Forelimb muscle (tissue), 1 donor: ENCODE data around the gene GPR183. TPM values are rescaled to one million over a fixed set of nuclear protein-coding genes. Genes with fewer than 3 reads are reported as not detected.

Source experiments
- DNase-seq: peaks from one replicate; pipeline ENCODE4 v3.0.0-alpha.2; 2013; ENCODE audit warnings: low read depth
- polyA plus RNA-seq: library from polyadenylated mRNA; unstranded; fragments of 120-200 nt; gene quantifications from one replicate; pipeline ENCODE4 v1.2.1, GENCODE V29; 2013; ENCODE audit not compliant: insufficient read length

The GPR183 gene
- polyA plus RNA-seq, 1 donor: 3.2 TPM

- no peak for DNase-seq
These were observed 32.7 kb upstream of the GPR183 start for GRCh38 chr13:99339736-99340397.

GRCh38 chr13:99339230-99339721 lies 32.1 kb upstream of the GPR183 start:
- no peak for DNase-seq

- DNase-seq: no peak
These were observed 28.4 kb upstream of the GPR183 start for GRCh38 chr13:99335603-99336002.

GRCh38 chr13:99335087-99335486 lies 27.9 kb upstream of the GPR183 start:
- DNase-seq: no peak

DNA sequence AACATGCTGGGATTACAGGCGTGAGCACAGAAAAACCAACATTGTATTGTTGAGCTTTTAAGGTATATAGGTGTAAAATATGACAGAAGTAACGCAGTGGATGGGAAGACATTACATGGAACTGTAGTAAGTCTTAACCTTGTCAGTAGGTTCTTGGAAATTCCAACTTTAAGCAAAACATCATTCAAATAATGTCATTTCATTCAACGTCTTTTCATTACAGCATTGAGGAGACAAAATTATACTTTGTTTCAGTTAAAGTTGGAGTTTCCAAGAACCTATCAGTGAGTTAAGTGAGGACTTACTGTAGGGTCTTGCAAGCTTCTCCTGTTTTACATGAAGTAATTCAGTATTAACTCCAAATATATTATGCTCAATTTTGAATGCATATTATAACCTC lies 27.0 kb upstream of the GPR183 start:
- DNase-seq: no peak

DNA sequence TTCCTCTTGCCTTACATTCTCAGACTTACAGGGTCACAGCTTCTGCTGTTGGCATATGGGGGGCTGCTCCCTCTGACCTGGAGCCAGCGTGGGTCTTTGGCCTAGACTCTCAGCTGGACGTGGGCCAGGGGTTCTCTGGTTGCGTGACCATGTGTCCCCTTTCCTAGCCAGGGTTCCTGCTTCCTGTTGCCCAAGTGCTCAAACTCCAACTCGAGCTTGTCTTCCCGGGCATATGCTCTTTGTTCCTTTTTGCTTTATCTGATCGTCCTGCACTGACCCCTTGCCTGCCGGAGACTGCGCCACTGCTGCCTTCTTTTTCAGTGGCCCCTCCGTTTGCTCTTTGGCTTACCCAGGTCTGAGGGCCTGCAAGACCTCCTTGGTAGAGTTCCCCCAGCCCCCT lies 25.3 kb upstream of the GPR183 start:
- DNase-seq: no peak

- DNase-seq: no peak
These were observed 24.7 kb upstream of the GPR183 start for GRCh38 chr13:99331881-99332293.

DNA sequence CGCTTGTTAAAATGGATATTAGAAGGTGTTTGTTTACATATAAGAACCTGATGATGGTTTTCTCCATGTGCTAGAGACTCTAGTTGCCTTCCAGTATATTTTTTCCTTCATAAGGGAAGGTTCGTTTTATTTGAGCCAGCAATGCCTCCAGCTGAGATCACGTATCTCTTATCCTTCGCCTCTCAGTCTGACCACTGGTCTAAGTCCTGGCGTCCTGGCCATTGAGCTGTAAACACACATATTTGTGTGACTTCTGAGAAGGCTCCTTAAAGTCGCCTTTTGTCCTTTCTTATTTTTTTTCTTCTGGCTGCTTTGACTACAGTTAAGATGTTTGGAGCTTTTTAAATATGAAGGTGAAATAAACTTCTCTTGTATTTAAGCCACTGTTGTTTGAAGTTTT lies 23.7 kb upstream of the GPR183 start:
- no peak for DNase-seq

GRCh38 chr13:99329477-99329876 lies 22.3 kb upstream of the GPR183 start:
- DNase-seq: no peak

DNA sequence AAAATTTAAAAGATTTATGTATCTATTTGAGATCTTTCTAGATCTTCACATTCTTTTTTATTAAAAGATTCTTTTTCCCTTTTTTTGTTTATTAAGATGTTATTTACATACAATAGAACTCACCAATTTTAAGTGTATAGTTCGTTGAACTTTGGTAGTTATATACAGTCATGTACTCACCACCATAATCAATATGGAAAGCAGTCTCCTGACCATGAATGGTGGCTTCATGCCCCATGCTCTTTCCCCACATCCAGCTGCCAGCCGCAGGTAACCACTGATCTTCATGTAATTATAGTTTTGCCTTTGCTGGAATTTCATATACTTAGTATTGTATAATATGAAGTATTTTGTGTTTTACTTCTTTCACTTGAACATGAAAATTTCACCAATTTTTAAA lies 20.6 kb upstream of the GPR183 start:
- no peak for DNase-seq

DNA sequence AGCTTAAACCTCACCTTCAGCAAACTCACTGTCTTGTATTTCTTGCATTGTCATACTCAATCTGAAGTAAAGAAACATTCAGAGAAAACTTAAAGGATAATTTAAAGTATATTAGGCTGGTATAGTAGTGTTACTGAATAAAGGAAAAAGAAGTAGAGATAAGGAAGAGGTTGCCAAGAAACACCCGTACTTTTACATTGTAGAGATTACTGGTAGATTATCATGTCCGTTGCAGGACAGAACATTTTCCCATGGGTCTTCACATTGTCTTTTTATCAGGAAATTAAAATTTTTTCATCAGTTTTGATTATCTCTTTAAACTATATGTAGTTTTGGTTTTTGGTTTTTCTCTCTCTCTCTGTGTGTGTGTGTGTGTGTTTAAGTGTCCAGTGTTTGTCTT lies 19.9 kb upstream of the GPR183 start:
- no peak for DNase-seq

- no peak for DNase-seq
These were observed 18.8 kb upstream of the GPR183 start for GRCh38 chr13:99326012-99326411.

GRCh38 chr13:99323488-99323887 lies 16.3 kb upstream of the GPR183 start:
- no peak for DNase-seq

- DNase-seq: no peak
These were observed 15.3 kb upstream of the GPR183 start for GRCh38 chr13:99322297-99323103.

GRCh38 chr13:99321709-99322108 lies 14.5 kb upstream of the GPR183 start:
- DNase-seq: no peak

GRCh38 chr13:99320693-99321481 lies 13.7 kb upstream of the GPR183 start:
- no peak for DNase-seq

DNA sequence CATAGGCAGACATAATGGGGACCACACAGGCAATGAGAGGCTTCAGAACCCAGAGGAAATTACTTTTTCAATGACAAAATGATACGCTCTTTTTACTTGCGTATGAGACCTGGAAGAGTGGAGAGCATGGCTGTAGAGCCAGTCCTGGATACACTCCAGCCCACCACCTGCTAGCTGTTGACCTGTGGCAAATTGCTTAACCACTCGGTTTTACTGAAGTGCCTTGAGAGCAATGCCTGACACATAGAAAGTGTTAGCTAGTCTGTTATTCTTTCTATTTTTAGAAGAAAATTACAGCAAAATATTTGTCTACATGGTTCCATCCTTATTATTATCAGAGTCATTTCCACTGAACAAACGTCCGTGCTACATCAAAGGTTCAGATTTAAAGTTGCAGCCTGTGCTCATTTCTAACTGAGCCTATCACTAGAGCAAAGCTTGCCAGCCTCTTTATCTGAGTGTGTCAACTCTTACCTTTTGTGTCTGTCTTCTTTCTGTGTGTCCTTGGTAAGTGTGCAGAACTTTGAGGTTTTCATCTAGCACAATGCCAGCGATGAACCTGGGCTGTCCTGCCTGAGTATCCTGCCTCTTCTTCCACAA lies 9.6 kb upstream of the GPR183 start:
- DNase-seq: no peak

DNA sequence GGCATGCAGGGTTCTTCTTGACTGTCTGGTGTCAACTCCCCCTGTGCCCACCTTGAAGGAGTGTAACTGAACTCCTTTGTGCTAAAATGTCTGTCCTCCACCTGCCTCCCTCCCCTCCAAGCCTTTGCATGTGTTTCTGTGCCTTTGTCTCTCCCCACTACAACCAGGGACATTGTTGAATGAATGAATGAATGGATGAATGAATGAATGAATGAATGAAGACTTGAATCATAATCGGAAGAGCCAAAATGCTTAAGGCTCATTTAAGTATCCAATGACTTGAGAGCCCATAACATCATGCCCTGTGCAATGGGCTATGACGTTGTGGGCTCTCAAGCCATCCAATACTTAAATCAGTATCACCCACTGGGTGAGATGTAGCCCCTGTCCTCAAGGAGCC lies 9.0 kb upstream of the GPR183 start:
- no peak for DNase-seq

GRCh38 chr13:99315186-99315585 lies 8.0 kb upstream of the GPR183 start:
- DNase-seq: no peak

GRCh38 chr13:99314640-99315176 lies 7.5 kb upstream of the GPR183 start:
- no peak for DNase-seq

GRCh38 chr13:99313941-99314340 lies 6.7 kb upstream of the GPR183 start:
- DNase-seq: no peak

- no peak for DNase-seq
These were observed 6.3 kb upstream of the GPR183 start for GRCh38 chr13:99313501-99313900.
